Hippocampal formation (tissue), 2 donors: ENCODE measurements around the gene SIRPB2.

Experiments used
- DNase-seq, 2 donors: peaks; one replicate each; lab custom pipeline; 2025; lab: John Stamatoyannopoulos, UW

SIRPB2 gene

DNA sequence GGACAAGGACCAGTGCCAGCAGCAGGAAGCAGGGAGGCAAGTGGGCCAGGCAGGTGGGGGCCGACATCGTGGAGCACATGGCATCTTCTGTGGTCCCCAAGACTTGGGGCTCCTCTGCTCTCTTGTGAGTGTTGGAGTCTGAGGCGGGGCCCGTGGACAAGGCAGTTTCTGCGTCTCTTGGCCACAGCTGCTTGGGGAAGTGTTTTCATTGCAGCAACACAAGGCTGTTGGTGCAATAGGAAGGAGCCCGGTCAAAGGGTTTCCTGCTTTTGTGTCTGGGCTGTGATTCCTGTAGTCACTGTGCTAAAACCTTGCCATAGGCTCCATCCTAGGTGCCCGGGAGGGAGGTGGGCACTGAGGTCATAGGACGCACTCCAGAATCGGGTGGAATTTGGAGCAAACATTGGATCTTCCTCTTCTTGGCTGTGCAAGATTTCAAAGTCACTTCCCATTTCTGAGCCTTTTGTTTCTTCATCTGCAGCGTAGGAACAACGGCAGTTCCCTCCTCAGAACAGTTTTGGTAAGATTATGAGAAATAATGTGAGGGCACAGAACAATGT lies at the start of gene SIRPB2:
Gene SIRPB2 (minus strand): TSS at position 140 of the 560 bp plus-strand sequence. CDS start 61 bp downstream, at position 79.
- no peak for DNase-seq

DNA sequence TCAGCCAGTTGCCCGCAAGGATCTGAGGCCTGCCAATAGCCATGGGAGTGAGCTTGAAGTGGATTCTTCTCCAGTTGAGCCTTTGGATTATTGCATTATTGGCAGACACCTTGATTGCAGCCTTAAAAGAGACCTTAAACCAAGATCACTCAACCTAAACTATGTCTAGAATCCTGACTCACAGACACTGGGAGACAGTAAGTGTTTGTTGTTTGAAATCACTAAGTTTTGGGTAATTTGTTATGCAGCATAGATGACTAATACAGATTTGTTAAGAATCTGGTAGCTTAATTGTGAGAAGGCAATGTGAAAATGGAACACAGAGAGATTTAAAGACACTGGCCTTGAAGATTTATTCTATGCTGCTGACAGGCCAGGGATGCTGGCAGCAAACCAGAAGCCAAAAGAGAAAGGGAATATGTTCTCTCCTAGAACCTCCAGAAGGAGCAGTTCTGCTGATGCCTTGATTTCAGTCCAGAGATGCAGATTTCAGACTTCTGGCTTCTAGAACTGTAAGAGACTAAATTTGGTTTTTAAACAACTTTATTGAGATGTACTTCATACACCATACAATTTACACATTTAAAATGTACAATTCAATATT lies 48.7 kb upstream of the SIRPB2 start:
- no peak for DNase-seq

DNA sequence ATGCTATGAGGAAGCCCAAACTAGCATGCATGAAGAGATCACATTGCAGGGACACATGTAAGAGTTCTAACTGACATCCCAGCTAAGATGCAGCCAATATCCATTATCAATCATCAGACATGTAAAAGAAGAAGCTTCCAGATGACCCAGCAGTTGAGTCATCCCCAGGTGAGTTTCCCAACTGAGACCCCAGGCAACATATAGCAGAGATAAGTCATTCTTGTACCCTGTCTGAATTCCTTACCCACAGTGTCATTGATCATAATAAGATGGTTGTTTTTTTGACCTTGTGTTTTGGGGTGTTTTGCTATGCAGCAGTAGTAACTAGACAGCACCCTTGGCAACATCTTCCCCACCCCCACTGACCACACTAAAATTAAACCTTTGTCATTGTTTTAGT lies 47.4 kb upstream of the SIRPB2 start:
- DNase-seq: no peak

DNA sequence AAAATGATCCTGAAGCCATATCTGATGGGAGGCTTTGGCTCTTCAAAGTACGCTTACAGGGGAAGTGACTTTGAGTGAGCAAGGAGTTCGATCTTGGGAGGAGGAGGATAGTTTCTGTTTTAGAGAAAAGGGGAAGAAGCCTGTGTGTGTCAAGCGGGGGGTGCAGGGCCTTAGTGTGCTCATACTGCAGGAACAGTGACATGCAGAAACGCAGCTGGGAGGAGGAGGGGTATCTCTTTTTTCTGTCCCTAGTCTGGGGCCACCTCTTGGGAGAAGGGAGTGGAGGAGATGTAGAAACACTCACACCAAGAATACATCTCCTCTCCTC lies 46.5 kb upstream of the SIRPB2 start:
- peak; percentile 11 to 27 for DNase-seq

DNA sequence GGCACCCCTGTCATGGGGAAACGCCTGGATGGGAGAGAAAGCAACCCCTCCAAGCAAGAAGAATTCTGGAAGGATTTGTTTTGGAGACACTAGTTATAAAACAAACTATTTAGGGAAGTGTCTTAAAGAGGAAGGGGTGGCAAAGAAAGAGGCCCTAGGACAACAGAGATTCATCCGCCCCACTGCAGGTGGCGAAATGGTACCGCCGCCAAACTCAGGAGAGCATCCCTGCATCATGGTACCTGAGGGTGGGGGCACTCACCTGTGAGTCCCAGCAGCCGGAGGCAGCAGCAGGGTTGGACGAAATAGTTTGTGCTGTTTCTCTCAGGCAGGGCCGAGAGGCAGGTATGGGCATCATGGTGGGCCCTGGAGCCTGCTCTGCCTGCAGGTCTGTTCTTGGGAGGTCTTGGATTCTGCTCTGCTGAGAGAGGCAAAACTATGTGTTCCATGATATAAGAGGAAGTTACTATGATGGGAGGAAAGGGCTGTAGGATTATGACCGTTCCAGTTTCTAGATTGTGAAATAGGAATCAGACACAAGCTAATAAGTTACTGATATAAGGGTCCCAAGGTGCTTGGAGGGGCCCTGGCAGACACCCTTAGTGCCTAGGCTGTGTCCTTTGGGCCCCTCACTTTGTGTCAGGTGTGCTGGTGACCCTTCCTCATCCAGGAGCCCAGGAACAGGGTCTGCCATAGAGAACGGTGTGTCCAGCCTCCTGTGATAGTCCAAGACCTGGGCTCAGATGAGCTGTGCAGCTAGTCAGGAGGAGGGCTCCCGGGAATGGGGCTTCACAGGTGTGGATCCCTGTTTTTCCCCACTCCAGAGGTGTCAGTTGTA lies 45.9 kb upstream of the SIRPB2 start:
- no peak for DNase-seq

DNA sequence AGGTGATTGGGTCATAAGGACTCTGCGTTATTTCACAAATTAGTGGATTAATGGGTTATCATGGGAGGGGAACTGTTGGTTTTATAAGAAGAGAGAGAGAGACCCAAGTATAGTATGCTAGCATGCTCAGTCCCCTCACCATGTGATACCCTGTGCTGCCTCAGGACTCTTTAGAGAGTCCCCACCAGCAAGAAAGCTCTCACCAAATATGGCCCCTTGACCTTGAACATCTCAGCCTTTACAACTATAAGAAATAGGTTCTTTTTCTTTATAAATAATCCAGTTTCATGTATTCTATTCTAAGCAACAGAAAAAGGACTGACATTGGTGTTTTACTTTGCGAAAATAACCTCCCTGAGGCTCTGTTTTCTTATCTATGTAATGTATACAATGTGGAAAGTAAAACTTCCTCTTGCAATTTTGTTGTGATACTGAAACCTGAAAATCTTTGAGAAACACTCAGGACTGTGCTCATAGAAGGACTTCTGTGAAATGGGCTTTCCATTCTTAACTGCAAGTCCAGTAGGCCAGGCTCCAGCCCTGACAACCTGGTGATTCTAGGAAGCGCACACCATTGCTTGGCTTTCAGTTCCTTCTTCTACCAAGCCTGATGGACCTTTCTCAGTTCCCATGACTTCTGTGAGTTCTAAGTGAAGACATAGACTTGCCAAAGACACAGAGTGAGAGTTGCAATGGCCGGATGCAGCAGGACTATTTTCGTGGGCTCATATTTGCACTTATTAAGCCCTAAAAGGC lies 44.4 kb upstream of the SIRPB2 start:
- DNase-seq: peak in 1 of 2 donors; percentile 18

DNA sequence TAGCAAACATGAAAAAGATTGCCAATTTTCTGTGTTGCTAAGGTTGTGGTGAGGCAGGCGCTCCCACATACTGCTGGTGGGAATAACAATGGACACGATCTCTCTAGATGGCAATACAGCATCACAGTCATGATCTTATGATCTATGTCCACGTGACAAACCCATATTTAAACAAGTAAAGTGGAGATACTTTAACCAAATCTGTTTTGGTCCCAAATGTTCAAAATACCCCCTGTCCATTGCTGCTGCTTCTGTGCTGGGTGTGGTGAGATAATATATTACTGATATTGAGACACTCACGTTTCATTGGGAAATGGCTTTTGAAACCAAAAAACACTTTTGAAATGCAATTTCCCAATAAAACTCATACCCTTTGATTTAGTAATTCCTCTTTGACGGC lies 43.3 kb upstream of the SIRPB2 start:
- no peak for DNase-seq

DNA sequence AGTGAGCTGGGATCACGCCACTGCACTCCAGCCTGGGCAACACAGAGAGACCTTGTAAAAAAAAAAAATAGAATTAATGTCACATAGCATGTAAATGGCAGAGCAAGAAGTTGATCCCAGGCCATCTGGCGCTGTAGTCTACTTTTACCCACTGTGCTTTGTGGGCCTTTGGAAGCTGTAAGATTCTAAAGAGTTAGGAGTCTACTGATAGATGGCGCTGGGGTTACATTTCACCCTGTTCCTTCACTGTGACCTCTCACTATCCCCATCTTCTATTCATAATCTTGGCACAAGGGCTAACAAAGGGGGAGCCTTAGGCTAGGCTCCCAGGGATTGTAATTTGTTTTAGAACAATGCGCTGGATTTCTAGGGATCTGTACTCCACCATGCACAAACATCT lies 41.8 kb upstream of the SIRPB2 start:
- no peak for DNase-seq

DNA sequence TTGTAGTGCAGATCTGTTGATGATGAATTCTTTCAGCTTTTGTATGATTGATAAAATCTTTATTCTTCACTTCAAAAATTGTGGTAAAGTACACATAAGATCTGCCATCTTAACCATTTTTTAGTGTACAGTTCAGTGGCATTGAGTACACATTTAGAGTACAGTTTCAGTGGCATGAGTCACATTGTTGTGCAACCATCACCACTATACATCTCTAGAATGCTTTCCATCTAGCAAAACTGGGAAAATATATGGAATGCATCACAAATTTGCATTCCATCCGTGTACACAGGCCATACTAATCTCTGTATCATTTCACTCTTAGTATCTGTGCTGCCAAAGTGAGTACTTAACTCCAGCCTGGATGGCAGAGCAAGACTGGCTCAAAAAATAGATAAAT lies 37.6 kb upstream of the SIRPB2 start:
- no peak for DNase-seq

DNA sequence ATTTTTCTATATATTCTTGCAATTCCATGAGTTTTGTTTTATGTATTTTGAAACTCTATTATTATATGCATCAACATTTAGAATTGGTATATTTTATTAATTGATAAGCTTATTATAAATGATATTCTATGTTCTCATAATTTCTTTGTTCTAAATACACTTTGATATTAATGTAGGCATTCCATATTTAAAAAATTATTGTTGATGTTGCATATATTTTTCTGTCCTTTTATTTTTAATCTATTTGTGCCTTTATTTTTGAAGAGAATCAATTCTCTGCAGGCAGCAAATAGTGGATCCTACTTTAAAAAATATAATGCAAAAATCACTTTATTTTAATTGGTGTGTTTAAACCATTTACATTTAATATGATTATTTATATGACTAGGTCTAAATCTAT lies 36.7 kb upstream of the SIRPB2 start:
- DNase-seq: no peak

DNA sequence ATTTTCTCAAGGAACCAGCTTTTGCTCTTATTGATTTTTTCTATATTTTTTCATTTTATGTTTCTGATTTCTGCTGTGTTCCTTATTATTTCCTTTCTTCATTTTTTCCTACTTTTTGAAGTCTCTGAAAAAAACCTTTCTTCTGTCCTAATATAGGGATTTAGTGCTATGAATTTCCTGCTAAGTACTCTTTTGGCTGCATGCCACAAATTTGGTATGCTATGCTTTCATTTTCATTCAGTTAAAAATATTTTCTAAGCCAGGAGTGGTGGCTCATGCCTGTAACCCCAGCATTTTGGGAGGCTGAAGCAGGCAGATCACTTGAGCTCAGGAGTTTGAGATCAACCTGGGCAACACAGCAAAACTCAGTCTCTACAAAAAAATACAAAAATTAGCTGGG lies 35.7 kb upstream of the SIRPB2 start:
- no peak for DNase-seq

DNA sequence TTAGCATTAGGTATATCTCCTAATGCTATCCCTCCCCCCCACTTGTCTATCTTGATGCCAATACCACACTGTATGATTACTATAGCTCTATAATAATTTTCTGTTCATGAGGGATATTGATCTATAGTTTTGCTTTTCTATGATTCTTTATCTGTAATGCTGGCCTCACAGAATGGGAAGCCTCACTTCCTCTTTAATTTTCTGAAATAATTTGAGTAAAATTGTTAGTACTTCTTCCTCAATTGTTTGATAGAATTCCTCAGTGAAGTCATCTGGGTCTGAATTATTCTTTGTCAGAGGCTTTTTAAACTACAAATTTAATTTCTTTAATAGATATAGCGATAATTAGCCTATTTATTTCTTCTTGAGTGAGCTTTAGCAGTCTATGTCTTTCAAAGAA lies 35.1 kb upstream of the SIRPB2 start:
- DNase-seq: no peak

DNA sequence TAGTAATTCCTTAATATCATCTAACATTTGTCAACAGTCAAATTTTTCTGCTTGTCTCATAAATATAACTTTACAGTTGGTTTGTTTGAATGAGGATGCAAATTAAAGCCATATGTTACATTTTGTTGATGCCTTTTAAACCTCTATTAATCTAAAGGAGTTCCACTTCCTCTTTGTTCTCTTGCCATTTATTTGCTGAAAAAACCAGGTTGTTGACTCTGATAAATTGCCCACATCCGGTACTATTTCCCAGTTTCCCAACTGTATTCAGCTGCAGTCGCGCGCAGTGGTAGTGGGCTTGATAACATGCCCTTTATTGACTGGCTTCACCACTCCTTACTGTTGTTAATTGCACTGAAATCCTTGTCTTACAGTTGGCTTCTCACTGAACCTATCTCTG lies 32.8 kb upstream of the SIRPB2 start:
- no peak for DNase-seq

DNA sequence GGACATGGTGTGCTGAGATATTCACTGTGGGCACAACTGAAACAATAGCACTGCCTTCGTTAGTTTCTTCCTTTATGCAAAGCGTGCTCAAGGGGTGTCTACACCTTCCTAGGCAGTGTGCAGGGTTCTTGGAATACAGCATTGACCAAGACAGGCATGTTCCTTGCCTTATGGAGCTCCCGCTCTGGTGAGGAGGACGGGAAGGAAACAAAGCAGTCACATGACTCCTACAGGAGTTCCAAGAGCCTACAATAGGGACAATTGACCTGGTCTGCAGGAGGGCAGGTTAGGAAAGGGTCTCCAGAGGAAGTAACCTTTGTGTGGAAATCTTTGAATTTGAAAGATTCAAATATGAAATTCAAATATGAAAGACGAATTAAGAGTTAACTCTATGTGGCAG lies 25.8 kb upstream of the SIRPB2 start:
- DNase-seq: no peak

DNA sequence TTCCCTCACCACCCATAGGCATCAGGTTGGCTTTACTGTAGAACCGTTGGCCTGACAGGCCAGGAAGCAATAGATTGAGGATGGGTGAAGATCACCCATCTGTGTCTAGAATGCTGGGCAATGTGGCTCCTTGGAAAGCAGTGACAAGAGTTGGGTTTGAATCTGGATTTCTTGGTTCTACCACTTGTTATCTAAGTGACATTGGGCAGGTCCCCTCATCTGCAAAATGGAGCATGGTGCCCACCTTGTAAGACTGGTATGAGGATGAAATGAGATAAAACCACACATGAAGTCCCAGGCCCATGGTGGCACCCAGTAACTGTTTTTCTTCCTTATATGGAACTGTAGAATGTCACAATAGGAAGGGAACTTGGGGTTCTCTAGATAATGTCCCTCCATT lies 22.6 kb upstream of the SIRPB2 start:
- DNase-seq: no peak

DNA sequence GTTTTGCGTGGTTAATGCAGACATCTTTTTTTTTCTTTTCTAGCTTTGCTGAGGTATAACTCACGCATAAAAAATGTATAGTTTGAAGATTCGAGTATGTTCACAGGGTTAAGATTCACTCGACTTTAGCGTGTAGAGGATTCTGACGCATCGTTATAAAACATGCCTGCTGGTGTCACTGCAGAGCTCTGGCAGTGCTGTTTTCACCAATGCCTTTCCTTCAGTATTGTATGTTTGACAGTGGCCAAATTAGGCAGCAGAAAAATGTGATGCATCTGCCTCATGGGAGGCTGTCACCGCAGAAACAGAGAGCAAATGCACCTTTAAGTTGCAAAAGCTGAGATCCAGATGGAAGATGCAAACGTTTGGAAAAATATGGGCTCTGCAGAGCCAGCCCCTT lies 18.0 kb upstream of the SIRPB2 start:
- peak in 1 of 2 donors; percentile 31 for DNase-seq

DNA sequence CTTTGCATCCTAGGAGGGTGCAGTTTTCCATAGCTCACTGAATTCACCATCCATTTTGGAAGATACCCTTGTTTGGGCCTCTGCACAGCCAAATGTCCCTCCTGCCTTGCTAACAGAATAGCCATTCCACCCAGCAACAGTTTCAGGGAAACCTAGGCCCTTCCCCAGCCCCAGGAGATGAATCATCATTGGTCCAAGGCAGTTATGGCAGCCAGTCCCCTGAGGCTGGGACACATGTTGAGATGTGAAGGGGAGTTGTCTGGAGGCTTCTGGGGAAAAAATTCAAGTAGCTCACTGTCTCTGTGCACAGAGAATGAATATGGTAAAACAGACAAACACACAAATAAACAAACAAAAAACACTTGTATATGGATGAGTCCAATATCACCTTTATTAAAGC lies 17.4 kb upstream of the SIRPB2 start:
- DNase-seq: no peak

DNA sequence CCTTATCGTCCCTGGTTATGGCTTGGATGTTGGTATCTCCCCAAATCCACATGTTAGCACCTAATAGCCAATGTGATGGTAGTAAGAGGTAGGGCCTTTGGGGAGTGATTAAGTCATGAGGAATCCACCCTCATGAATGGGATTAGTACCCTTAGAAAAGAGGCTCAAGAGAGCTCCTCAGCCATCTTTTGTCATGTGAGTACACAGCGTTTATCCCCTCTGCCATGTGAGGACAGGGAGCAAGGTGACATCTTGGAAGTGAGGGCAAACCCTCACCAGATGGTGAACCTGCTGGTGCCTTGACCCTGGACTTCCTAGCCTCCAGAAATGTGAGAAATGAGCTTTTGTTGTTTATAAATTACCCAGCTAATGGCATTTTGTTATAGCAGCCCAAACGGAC lies 16.1 kb upstream of the SIRPB2 start:
- no peak for DNase-seq

DNA sequence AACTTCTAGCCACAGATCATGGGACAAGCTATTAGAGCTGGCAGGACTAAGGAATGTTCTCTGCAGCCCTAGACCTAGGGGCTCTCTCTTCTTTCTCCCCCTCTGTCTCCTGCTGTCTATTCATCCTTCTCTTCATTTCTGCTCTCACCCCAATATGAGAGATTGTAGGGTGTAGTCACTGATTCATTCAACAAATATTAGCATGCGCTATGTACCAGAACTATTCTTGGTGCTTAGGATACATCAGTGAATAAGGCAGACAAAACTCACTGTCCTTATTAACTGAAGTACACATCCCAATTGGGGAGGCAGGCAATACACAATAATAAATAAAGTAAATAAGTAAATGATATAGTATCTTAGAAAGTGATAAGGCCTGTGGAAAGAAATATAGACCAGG lies 14.7 kb upstream of the SIRPB2 start:
- no peak for DNase-seq

DNA sequence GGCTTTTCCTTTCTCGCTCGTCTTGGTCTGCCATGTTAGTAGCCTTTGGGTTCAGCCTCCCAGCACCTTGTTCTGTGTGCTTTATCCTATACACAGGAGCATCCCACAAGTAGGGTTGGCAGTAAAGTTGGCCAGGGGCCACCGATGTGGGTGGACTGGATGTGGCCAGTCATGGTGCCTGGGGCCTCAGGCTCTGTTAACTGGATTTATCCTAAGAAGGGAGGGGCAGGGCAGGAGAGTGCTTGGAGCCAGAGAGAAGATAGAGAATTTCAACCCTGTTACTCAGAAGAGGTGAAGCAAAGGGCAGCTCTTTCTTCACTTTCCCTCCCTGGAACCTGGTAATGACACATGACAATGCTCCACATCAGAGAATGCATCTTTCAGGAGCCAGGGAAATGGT lies 14.1 kb upstream of the SIRPB2 start:
- no peak for DNase-seq

DNA sequence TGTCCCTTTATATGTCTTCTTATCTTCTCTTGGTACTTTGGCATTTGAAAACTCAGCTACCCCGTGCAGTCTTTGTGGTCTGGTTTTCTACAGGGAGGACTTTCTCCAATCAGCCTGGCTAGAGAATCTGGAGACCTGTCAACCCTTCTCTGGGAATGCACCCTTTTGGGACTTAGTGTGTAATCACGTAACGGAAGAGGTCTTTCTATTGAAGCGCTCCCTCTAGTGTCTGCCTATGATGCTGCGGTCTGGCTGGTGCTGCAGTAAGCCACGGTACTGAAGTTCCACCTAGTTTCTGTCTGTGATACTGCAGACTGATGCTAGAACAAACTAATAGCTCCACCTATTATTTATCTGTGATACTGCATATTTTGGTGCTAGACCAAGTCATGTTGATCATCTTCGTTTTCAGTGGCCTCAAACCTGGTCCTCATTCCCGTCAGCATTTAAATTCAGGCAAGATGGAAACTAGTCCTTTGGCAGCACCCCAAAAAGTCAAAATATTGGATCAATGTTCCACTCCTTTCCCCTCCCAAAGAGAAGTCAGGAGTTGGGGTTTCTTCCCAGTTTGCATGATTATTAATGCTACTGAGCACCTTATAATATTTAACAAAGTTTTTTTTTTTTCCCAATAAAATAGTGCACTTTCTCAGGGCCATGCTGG lies 12.5 kb upstream of the SIRPB2 start:
- DNase-seq: peak; percentile 49 to 84

DNA sequence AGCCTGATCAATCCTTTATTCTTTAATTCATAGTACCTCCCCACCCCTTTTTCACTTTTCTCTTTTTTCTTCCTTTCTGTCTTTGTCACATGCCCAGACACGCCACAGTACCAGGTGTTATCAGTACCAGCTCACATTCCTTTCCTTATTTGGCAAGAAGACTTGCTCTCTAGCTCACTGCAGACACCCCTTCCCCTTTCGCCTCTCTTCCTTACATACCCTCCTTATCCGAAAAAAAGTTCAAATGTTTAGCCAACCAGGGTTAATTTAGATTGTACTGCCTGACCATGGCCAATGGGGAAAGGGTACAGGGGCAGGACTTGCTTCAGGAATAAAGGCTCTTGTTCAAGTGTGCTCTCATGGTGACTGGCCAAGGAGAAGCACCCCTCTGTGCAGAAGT lies 9.3 kb upstream of the SIRPB2 start:
- DNase-seq: no peak
